Measurements from ENCODE around the gene CDC42EP2. TPM values are rescaled to one million over a fixed set of nuclear protein-coding genes. Genes with fewer than 3 reads are reported as not detected.

CDC42EP2 gene
- total RNA-seq, 1 donor from 2014 or later: 0.18 TPM

- TF ChIP-seq CTCF (IDR thresholded peaks at IDR 0.05): no peak
- intact Hi-C loops (cut with micrococcal nuclease): no loop called here
- DNase-seq (no peak), ATAC-seq (ENCODE audit: low read depth) (no peak)
- Mint-ChIP-seq H3K9me3 (no peaks in the 10 kb centered on the region), H3K4me1 (no peaks in the 10 kb centered on the region), H3K4me3 (no peak overlapping the region), H3K27me3 (no peaks in the 10 kb centered on the region), H3K36me3 (ENCODE audit: low read depth) (peaks cover 56% of the 10 kb centered on the region), H3K27ac (no peak overlapping the region)
- POLR2A ChIA-PET: interaction anchor here (0.7 kb wide), 1 partner anchor 33 kb away, joined by 4 read pairs; no protein-coding TSS in a partner anchor
- CTCF ChIA-PET: no interaction called here
Observed at GRCh38 chr11:65298131-65298535, 16.5 kb upstream of the CDC42EP2 start.

GRCh38 chr11:65298655-65299179 lies 15.9 kb upstream of the CDC42EP2 start:
- Mint-ChIP-seq H3K4me1 (no peaks in the 10 kb centered on the region), H3K4me3 (no peak overlapping the region), H3K27me3 (no peaks in the 10 kb centered on the region), H3K27ac (no peak overlapping the region), H3K9me3 (no peaks in the 10 kb centered on the region), H3K36me3 (ENCODE audit: low read depth) (peaks cover 52% of the 10 kb centered on the region)
- ATAC-seq (ENCODE audit: low read depth) (no peak), DNase-seq (no peak)
- ChIA-PET CTCF (no interaction called here), POLR2A (interaction anchor here (0.7 kb wide), 1 partner anchor 32 kb away, joined by 4 read pairs; no protein-coding TSS in a partner anchor)
- intact Hi-C loops (cut with micrococcal nuclease): no loop called here
- no peak for TF ChIP-seq CTCF (IDR thresholded peaks at IDR 0.05)

- Mint-ChIP-seq H3K36me3 (ENCODE audit: low read depth) (peaks cover 33% of the 10 kb centered on the region), H3K4me3 (no peak overlapping the region), H3K27me3 (no peaks in the 10 kb centered on the region), H3K4me1 (no peaks in the 10 kb centered on the region), H3K9me3 (no peaks in the 10 kb centered on the region), H3K27ac (no peak overlapping the region)
- CTCF ChIA-PET: interaction anchor here (0.7 kb wide), 1 partner anchor 16 kb away, joined by 3 read pairs; no protein-coding TSS in a partner anchor
- ATAC-seq (ENCODE audit: low read depth) (no peak), DNase-seq (no peak)
- intact Hi-C loops (cut with micrococcal nuclease): no loop called here
- no peak for TF ChIP-seq CTCF (IDR thresholded peaks at IDR 0.05)
- POLR2A ChIA-PET: no interaction called here
Observed at GRCh38 chr11:65300621-65301275, 13.9 kb upstream of the CDC42EP2 start.

- H3K9me3 Mint-ChIP-seq: no peaks in the 10 kb centered on the region
- ATAC-seq (ENCODE audit: low read depth) (no peak), DNase-seq (no peak)
- H3K4me3 Mint-ChIP-seq: no peak overlapping the region
- ChIA-PET CTCF (no interaction called here), POLR2A (interaction anchor here (0.6 kb wide), 1 partner anchor 204 kb away, joined by 3 read pairs; no protein-coding TSS in a partner anchor)
- intact Hi-C loops (cut with micrococcal nuclease): no loop called here
- no peaks in the 10 kb centered on the region for H3K27me3 Mint-ChIP-seq
- H3K36me3 Mint-ChIP-seq (ENCODE audit: low read depth): peaks cover 26% of the 10 kb centered on the region
- no peak for TF ChIP-seq CTCF (IDR thresholded peaks at IDR 0.05)
- H3K4me1 Mint-ChIP-seq: no peaks in the 10 kb centered on the region
- H3K27ac Mint-ChIP-seq: no peak overlapping the region
Observed at GRCh38 chr11:65301491-65302329, 13.0 kb upstream of the CDC42EP2 start.

GRCh38 chr11:65303555-65303954 lies 11.1 kb upstream of the CDC42EP2 start:
- H3K4me3 Mint-ChIP-seq: no peak overlapping the region
- no peak for TF ChIP-seq CTCF (IDR thresholded peaks at IDR 0.05)
- ChIA-PET CTCF (no interaction called here), POLR2A (interaction anchor here (0.7 kb wide), 1 partner anchor 240 kb away, joined by 5 read pairs; no protein-coding TSS in a partner anchor)
- H3K27ac Mint-ChIP-seq: no peak overlapping the region
- ATAC-seq (ENCODE audit: low read depth) (no peak), DNase-seq (no peak)
- H3K27me3 Mint-ChIP-seq: no peaks in the 10 kb centered on the region
- intact Hi-C loops (cut with micrococcal nuclease): no loop called here
- H3K4me1 Mint-ChIP-seq: no peaks in the 10 kb centered on the region
- H3K9me3 Mint-ChIP-seq: no peaks in the 10 kb centered on the region
- peaks cover 12% of the 10 kb centered on the region for H3K36me3 Mint-ChIP-seq (ENCODE audit: low read depth)
